Activated CD4-positive, alpha-beta T cell treated with anti-CD3 and anti-CD28 coated beads for 1 hour (primary cell): ENCODE results near the gene NDE1.
"Not testable (repeated sequence)": the region's sequence is repeated elsewhere in the genome, so short reads cannot be mapped to it uniquely, and the experiment has no call there.

Experiments
- DNase-seq: peaks from one replicate; pipeline ENCODE4 v3.0.0-alpha.2; 2020

Gene NDE1

GRCh38 chr16:15621456-15621855 lies 28.6 kb upstream of the NDE1 start:
- DNase-seq = no peak

GRCh38 chr16:15621889-15622288 lies 28.2 kb upstream of the NDE1 start:
- DNase-seq = no peak

GRCh38 chr16:15631730-15632409 lies 18.2 kb upstream of the NDE1 start:
- no peak for DNase-seq

- DNase-seq = no peak
These were observed 14.1 kb upstream of the NDE1 start for GRCh38 chr16:15635926-15636325.

GRCh38 chr16:15636392-15636873 lies 13.6 kb upstream of the NDE1 start:
- DNase-seq = no peak

- no peak for DNase-seq
These were observed 10.9 kb upstream of the NDE1 start for GRCh38 chr16:15639061-15639568.

- DNase-seq = no peak
These were observed 9.1 kb upstream of the NDE1 start for GRCh38 chr16:15640966-15641365.

GRCh38 chr16:15641753-15642556 lies 8.1 kb upstream of the NDE1 start:
- no peak for DNase-seq

- peak; percentile 71 for DNase-seq
These were observed 7.4 kb upstream of the NDE1 start for GRCh38 chr16:15642557-15643047.

- DNase-seq = peak; percentile 98
These were observed 6.7 kb upstream of the NDE1 start, which contains the start of gene MARF1 for GRCh38 chr16:15643048-15643945. TSS of gene MARF1 (minus strand) at chr16:15643154. CDS start at chr16:15639233, 3,921 bp downstream.

GRCh38 chr16:15643946-15644250 lies 6.1 kb upstream of the NDE1 start:
- no peak for DNase-seq

GRCh38 chr16:15644267-15644961 lies 5.6 kb upstream of the NDE1 start:
- no peak for DNase-seq

GRCh38 chr16:15644962-15645465 lies 5.0 kb upstream of the NDE1 start:
- DNase-seq = not testable (repeated sequence)

GRCh38 chr16:15646557-15647293 lies 3.3 kb upstream of the NDE1 start:
- DNase-seq = not testable (repeated sequence)

GRCh38 chr16:15647294-15648014 lies 2.6 kb upstream of the NDE1 start:
- no peak for DNase-seq

- DNase-seq = no peak
These were observed 1.8 kb upstream of the NDE1 start for GRCh38 chr16:15648135-15648730.

- DNase-seq = not testable (repeated sequence)
These were observed 734 bp upstream of the NDE1 start for GRCh38 chr16:15649311-15649710.

GRCh38 chr16:15649727-15650018 lies 372 bp upstream of the NDE1 start:
- no peak for DNase-seq

GRCh38 chr16:15650698-15651171 lies 690 bp downstream of the NDE1 start:
- no peak for DNase-seq
